Uterus (tissue), 4 donors: Measurements from ENCODE around the gene SLC66A2. TPM values are rescaled to one million over a fixed set of nuclear protein-coding genes. Genes with fewer than 3 reads are reported as not detected.

Source experiments
- DNase-seq, 2 donors: peaks; one replicate each; pipeline ENCODE4 v3.0.0-alpha.2; 2019 to 2020
- H3K27ac ChIP-seq, 2 donors: fragments of 200-600 bp; sonication (generic); 1 replicate in 1 of 2; 2 replicates in 1 of 2; pipeline ENCODE4 v1.5.1; 2016 to 2018
- H3K27me3 ChIP-seq, 2 donors: fragments of 200-600 bp; sonication (generic); one replicate each; pipeline ENCODE4 v1.5.1; 2018 to 2019; ENCODE audit warnings: control low read depth in 1 of 2
- H3K36me3 ChIP-seq, 2 donors: fragments of 200-600 bp; sonication (generic); one replicate each; pipeline ENCODE4 v1.5.1; 2019; ENCODE audit warnings: control low read depth in 1 of 2
- H3K4me1 ChIP-seq, 2 donors: fragments of 200-600 bp; sonication (generic); one replicate each; pipeline ENCODE4 v1.5.1; 2018 to 2019; ENCODE audit warnings: control low read depth in 1 of 2
- H3K4me3 ChIP-seq, 2 donors: fragments of 200-600 bp; sonication (generic); 1 replicate in 1 of 2; 2 replicates in 1 of 2; pipeline ENCODE4 v1.5.1; 2018 to 2019; ENCODE audit warnings: mild to moderate bottlenecking in 1 of 2
- H3K9me3 ChIP-seq, 2 donors: fragments of 200-600 bp; sonication (generic); one replicate each; pipeline ENCODE4 v1.5.1; 2019; ENCODE audit warnings: control low read depth in 1 of 2
- POLR2A ChIP-seq, 2 donors: fragments of 450-650 bp; IDR thresholded peaks; one replicate each; pipeline ENCODE4 v1.6.1; 2016; ENCODE audit warnings: antibody characterized with exemption in 2 of 2, mild to moderate bottlenecking in 1 of 2, moderate library complexity in 1 of 2
- intact Hi-C: fragments of 100-400 bp; cut with DNase I; formaldehyde crosslinking; loops from one replicate; pipeline ENCODE4 v1.15.1; 2023; ENCODE audit warnings: low total_unique reads
- total RNA-seq, 4 donors: library from RNA; depleted of rRNA in 3 of 4; stranded (reverse); fragments of >200 nt in 3 of 4; gene quantifications; one replicate each; pipeline versions ENCODE4 v1.1.0 to v1.2.4, GENCODE V29; 2014 to 2023
- TF ChIP-seq, protein P1 (sequence below), 4 experiments: fragments of 200-600 bp in 2 of 4; fragments of 450-650 bp in 2 of 4; sonication (generic) in 2 of 4; IDR thresholded peaks; one replicate each; pipeline ENCODE4 v1.5.1; 2016 to 2019; ENCODE audit warnings: antibody characterized with exemption in 4 of 4, mild to moderate bottlenecking in 2 of 4, moderate library complexity in 1 of 4
- donor health status: DM: yes; HTN: yes; CAD: no.

Gene SLC66A2
- total RNA-seq, 4 donors from 2014 or later, result 20.3 to 42.5 (median 32.5) TPM

DNA sequence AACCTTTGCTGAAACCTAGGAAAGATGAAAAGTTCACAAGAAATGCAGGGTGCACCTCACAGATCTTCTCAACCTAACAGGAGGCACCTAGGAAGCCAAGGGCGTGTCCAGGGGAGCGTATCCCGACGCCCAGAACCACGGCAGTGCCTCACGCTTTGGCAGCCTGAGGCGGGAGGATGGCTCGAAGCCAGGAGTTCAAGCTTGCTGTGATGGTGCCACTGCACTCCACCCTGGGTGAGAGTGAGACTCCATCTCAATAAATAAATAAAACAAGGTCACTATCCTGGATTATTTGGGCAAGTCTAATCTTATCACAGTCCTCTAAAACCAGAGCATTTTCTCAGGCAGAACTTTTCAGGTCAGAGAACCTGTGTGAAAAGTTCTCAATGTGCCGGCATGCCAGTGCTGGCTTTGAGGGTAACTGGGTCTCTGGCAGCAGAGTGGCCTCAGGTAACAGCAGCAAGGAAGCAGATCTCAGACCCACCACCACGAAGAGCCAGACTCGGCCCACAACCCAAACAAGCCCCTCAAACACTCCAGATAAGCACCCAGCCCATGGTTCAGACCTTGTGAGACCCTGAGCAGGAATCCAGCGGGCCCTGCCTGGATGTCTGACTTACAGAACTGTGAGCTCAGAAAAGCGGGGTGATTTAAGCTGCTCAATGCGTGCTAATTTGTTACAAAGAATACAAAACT is 24.7 kb upstream of the SLC66A2 start:
- Histone ChIP-seq H3K9me3 (no peaks in the 10 kb centered on the region), H3K36me3 (no peaks in the 10 kb centered on the region), H3K4me3 (no peak overlapping the region), H3K27ac (no peak overlapping the region), H3K4me1 (no peaks in the 10 kb centered on the region), H3K27me3 (no peaks in the 10 kb centered on the region)
- TF ChIP-seq, protein P1, sequence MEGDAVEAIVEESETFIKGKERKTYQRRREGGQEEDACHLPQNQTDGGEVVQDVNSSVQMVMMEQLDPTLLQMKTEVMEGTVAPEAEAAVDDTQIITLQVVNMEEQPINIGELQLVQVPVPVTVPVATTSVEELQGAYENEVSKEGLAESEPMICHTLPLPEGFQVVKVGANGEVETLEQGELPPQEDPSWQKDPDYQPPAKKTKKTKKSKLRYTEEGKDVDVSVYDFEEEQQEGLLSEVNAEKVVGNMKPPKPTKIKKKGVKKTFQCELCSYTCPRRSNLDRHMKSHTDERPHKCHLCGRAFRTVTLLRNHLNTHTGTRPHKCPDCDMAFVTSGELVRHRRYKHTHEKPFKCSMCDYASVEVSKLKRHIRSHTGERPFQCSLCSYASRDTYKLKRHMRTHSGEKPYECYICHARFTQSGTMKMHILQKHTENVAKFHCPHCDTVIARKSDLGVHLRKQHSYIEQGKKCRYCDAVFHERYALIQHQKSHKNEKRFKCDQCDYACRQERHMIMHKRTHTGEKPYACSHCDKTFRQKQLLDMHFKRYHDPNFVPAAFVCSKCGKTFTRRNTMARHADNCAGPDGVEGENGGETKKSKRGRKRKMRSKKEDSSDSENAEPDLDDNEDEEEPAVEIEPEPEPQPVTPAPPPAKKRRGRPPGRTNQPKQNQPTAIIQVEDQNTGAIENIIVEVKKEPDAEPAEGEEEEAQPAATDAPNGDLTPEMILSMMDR (IDR thresholded peaks at IDR 0.05), result no peak
- TF ChIP-seq POLR2A (IDR thresholded peaks at IDR 0.05), result no peak
- intact Hi-C loops, result no loop called here
- no peak for DNase-seq

DNA sequence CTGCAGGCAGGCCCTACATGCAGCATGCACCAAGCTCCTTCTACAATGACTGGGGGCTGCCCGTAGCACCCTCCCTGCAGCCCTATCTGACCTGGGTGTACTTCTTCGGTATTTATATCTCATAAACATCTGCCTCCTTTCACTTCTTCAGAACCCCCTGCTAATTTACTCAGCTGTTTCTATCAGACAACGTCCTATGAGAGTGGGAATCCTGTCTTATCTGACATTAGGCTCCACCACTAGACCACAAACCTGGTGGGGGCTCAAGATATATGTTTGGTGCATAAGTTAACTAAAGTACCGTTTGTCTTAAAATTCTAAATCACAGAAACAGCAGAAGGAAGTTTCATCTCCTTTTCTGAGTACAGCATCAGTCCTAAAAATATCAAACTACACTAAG is 23.6 kb upstream of the SLC66A2 start:
- no peak overlapping the region for H3K4me3 ChIP-seq
- TF ChIP-seq POLR2A (IDR thresholded peaks at IDR 0.05), result no peak
- TF ChIP-seq, protein P1 (IDR thresholded peaks at IDR 0.05), result no peak
- no peaks in the 10 kb centered on the region for H3K36me3 ChIP-seq
- no peaks in the 10 kb centered on the region for H3K27me3 ChIP-seq
- intact Hi-C loops, result no loop called here
- no peak overlapping the region for H3K27ac ChIP-seq
- H3K4me1 ChIP-seq, result no peaks in the 10 kb centered on the region
- no peaks in the 10 kb centered on the region for H3K9me3 ChIP-seq
- DNase-seq, result no peak

DNA sequence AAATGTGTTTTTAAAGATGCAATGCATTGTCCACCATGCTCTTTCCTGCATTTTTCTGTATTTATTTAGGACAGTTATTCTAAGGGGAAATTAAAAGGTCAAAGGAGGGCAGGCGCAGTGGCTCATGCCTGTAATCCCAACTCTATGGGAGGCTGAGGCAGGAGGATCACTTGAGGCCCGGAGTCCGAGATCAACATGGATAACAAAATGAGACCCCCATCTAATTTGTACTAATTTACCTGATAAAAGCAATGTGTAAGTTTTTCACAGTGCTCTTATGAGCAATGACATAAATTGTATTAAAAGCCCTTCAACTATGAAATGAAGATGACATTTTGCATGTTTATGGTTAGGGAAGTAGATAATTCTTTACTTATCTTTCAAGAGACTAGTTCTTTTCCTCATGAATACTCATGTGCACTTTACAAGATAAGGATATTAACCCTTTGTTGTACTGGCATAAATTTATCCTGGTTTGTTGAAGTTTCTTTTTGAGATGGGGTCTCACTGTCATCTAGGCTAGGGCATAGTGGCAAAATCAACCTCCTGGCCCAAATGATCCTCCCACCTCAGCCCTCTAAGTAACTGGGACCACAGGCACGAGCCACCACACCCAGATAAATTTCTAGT is 22.7 kb upstream of the SLC66A2 start:
- no peak overlapping the region for H3K4me3 ChIP-seq
- H3K27ac ChIP-seq, result no peak overlapping the region
- intact Hi-C loops, result no loop called here
- H3K27me3 ChIP-seq, result no peaks in the 10 kb centered on the region
- no peaks in the 10 kb centered on the region for H3K36me3 ChIP-seq
- DNase-seq, result no peak
- no peak for TF ChIP-seq POLR2A (IDR thresholded peaks at IDR 0.05)
- TF ChIP-seq, protein P1 (IDR thresholded peaks at IDR 0.05), result no peak
- no peaks in the 10 kb centered on the region for H3K9me3 ChIP-seq
- no peaks in the 10 kb centered on the region for H3K4me1 ChIP-seq

DNA sequence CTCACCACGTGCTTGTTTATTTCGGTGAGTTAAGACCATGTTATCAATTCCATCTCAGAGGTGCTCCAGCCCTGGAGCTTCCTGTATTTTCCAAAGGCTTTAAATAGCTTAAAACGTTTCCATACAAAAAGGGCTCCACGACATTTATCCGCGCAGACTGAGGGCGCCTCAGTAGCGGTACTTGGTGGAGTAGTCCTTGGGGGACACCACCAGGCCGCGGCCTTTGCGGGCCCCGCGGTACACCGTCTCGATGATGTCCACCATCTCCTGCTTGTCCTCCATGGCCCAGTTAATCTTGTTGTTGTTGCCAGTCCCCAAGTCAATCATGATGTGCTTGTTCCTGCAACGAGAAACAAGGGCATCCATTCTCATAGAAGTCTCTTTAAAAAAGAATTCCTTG is 22.1 kb upstream of the SLC66A2 start:
- H3K36me3 ChIP-seq, result no peaks in the 10 kb centered on the region
- DNase-seq, result no peak
- intact Hi-C loops, result no loop called here
- TF ChIP-seq, protein P1 (IDR thresholded peaks at IDR 0.05), result no peak
- TF ChIP-seq POLR2A (IDR thresholded peaks at IDR 0.05), result no peak
- H3K27me3 ChIP-seq, result no peaks in the 10 kb centered on the region
- no peaks in the 10 kb centered on the region for H3K9me3 ChIP-seq
- H3K4me3 ChIP-seq, result no peak overlapping the region
- H3K4me1 ChIP-seq, result no peaks in the 10 kb centered on the region
- H3K27ac ChIP-seq, result no peak overlapping the region

DNA sequence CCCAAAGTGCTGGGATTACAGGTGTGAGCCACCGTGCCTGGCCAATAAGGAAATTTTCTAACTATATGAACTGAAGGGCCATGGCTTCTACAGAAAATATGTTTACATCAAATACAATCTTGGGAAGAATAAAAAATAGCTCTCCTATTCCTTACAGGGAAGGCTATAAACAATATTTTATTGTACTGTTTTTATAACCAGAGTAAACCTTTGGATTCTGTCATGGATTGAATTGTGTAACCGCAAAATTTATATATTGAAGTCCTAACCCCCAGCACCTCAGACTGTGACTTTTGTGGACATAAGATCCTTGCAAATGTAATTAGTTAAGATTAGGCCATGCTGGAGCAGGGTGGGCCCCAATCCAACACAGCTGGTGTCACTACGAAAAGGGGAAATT is 21.3 kb upstream of the SLC66A2 start:
- no peaks in the 10 kb centered on the region for H3K4me1 ChIP-seq
- DNase-seq, result no peak
- H3K9me3 ChIP-seq, result no peaks in the 10 kb centered on the region
- H3K27ac ChIP-seq, result no peak overlapping the region
- H3K36me3 ChIP-seq, result no peaks in the 10 kb centered on the region
- H3K4me3 ChIP-seq, result no peak overlapping the region
- TF ChIP-seq POLR2A (IDR thresholded peaks at IDR 0.05), result no peak
- TF ChIP-seq, protein P1 (IDR thresholded peaks at IDR 0.05), result no peak
- no peaks in the 10 kb centered on the region for H3K27me3 ChIP-seq
- intact Hi-C loops, result no loop called here
